HL-60 (cell line): ENCODE measurements around the gene SSH2.

Source experiments
- DNase-seq, 2 experiments: peaks; one replicate each; pipeline ENCODE4 v3.0.0-alpha.2; 2010 to 2020; ENCODE audit warnings: low read depth in 1 of 2, low spot score in 1 of 2
- H3K27ac ChIP-seq: fragments of 250-450 bp; sonication (Bioruptor Pico); replicated peaks from 2 replicates; pipeline ENCODE4 v1.5.1; 2020; ENCODE audit warnings: mild to moderate bottlenecking, moderate library complexity
- H3K27me3 ChIP-seq: fragments of 250-450 bp; sonication (Bioruptor Pico); 2 replicates; pipeline ENCODE4 v1.5.1; 2021; ENCODE audit warnings: mild to moderate bottlenecking, moderate library complexity; ENCODE audit not compliant: insufficient read depth, poor library complexity, severe bottlenecking
- H3K4me3 ChIP-seq: replicated peaks from 2 replicates; pipeline ENCODE4 v1.5.1; 2011; ENCODE audit warnings: mild to moderate bottlenecking, control low read depth, low read length; ENCODE audit not compliant: insufficient read depth
- GABPA ChIP-seq: IDR thresholded peaks from 2 replicates; pipeline ENCODE4 v1.6.1; 2012; ENCODE audit warnings: low read depth
- POLR2AphosphoS5 ChIP-seq: IDR thresholded peaks from 2 replicates; pipeline ENCODE4 v1.6.1; 2012; ENCODE audit warnings: low read depth
- SPI1 ChIP-seq: IDR thresholded peaks from 2 replicates; pipeline ENCODE4 v1.6.1; 2012; ENCODE audit warnings: low read depth, mild to moderate bottlenecking, borderline replicate concordance
- TF ChIP-seq, protein P1 (sequence below): IDR thresholded peaks from 2 replicates; pipeline ENCODE4 v1.6.1; 2012; ENCODE audit warnings: low read depth; ENCODE audit not compliant: insufficient replicate concordance
- TF ChIP-seq, protein P2 (sequence below): IDR thresholded peaks from one replicate; pipeline ENCODE4 v1.5.1; 2011; ENCODE audit warnings: low read length, control low read depth, inconsistent platforms; ENCODE audit not compliant: insufficient read depth

The SSH2 gene

DNA sequence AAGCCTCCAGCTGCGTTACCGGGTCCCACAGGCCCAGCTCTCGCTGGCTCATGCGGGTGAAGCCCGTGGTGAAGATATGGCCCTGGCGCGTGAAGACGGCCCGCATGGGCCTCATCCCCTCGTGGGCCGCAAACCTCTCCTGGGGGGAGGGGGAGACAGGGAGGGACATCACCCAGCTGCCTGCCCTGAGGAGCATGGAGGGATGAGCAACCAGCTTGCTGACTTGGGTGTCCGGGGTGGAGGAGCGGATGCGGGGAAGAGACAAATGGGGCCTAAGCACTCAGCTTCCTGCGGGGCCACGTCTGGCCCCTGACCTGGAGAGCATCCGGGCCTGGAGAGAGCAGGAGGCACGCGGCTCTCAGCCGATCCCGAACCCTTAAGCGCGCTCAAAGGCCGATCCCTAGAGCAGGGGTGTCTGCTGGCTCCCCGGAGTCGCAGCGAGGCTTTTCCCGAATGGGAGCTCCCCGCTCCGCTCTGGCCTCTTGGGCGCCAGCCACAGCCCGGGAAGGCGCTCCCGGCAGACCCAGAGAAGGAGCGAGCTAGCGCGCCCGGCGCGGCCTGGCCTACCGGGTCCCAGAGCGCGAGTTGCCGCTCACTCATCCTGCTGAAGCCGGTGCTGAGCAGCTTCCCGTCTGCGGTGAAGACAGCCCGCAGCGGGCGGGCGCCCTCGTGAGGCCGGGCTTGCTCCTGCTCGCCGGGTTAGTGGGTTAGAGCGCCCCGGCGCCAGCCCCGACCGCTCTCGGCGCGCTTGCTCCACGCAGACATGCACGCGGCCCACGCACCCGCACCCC, 312.4 kb downstream of the SSH2 start:
- DNase-seq = peak; percentile 79 to 92
- TF ChIP-seq, protein P1, sequence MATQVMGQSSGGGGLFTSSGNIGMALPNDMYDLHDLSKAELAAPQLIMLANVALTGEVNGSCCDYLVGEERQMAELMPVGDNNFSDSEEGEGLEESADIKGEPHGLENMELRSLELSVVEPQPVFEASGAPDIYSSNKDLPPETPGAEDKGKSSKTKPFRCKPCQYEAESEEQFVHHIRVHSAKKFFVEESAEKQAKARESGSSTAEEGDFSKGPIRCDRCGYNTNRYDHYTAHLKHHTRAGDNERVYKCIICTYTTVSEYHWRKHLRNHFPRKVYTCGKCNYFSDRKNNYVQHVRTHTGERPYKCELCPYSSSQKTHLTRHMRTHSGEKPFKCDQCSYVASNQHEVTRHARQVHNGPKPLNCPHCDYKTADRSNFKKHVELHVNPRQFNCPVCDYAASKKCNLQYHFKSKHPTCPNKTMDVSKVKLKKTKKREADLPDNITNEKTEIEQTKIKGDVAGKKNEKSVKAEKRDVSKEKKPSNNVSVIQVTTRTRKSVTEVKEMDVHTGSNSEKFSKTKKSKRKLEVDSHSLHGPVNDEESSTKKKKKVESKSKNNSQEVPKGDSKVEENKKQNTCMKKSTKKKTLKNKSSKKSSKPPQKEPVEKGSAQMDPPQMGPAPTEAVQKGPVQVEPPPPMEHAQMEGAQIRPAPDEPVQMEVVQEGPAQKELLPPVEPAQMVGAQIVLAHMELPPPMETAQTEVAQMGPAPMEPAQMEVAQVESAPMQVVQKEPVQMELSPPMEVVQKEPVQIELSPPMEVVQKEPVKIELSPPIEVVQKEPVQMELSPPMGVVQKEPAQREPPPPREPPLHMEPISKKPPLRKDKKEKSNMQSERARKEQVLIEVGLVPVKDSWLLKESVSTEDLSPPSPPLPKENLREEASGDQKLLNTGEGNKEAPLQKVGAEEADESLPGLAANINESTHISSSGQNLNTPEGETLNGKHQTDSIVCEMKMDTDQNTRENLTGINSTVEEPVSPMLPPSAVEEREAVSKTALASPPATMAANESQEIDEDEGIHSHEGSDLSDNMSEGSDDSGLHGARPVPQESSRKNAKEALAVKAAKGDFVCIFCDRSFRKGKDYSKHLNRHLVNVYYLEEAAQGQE = no peak
- TF ChIP-seq POLR2AphosphoS5 (peak; percentile 57), SPI1 (peak; percentile 38; the same call in 1 of the 2 replicates)
- TF ChIP-seq, protein P2, sequence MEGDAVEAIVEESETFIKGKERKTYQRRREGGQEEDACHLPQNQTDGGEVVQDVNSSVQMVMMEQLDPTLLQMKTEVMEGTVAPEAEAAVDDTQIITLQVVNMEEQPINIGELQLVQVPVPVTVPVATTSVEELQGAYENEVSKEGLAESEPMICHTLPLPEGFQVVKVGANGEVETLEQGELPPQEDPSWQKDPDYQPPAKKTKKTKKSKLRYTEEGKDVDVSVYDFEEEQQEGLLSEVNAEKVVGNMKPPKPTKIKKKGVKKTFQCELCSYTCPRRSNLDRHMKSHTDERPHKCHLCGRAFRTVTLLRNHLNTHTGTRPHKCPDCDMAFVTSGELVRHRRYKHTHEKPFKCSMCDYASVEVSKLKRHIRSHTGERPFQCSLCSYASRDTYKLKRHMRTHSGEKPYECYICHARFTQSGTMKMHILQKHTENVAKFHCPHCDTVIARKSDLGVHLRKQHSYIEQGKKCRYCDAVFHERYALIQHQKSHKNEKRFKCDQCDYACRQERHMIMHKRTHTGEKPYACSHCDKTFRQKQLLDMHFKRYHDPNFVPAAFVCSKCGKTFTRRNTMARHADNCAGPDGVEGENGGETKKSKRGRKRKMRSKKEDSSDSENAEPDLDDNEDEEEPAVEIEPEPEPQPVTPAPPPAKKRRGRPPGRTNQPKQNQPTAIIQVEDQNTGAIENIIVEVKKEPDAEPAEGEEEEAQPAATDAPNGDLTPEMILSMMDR = peak; percentile 85
- peaks cover 11% of the 10 kb centered on the region for H3K27me3 ChIP-seq
- peak overlapping the region; percentile 18 for H3K4me3 ChIP-seq
- peak overlapping the region; percentile 61 for H3K27ac ChIP-seq

DNA sequence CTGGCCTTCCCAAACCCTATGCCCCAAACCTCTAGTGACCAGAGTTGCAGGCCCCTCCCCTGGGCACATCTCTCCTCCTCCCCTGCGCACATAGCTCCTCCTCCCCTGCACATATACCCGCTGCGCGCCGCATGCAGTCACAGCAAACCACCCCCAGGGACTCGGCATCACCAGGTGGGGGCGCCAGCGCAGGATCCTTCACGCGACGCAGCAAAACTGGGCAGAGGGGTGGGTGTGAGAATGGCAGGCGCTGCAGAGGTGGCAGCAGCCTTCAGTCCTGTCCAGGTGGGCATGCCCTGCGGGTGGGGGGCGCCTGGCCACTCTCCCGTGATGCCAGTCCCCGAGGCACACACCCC, 312.9 kb downstream of the SSH2 start:
- TF ChIP-seq POLR2AphosphoS5 (peak; percentile 37; the same call in 1 of the 2 replicates), GABPA (no peak), SPI1 (no peak)
- TF ChIP-seq, protein P1 = no peak
- TF ChIP-seq, protein P2 = peak; percentile 65
- peak; percentile 73 to 93 for DNase-seq
- peaks cover 11% of the 10 kb centered on the region for H3K27me3 ChIP-seq
- H3K4me3 ChIP-seq = no peak overlapping the region
- H3K27ac ChIP-seq = peak overlapping the region; percentile 61; the same call in 1 of the 2 replicates

DNA sequence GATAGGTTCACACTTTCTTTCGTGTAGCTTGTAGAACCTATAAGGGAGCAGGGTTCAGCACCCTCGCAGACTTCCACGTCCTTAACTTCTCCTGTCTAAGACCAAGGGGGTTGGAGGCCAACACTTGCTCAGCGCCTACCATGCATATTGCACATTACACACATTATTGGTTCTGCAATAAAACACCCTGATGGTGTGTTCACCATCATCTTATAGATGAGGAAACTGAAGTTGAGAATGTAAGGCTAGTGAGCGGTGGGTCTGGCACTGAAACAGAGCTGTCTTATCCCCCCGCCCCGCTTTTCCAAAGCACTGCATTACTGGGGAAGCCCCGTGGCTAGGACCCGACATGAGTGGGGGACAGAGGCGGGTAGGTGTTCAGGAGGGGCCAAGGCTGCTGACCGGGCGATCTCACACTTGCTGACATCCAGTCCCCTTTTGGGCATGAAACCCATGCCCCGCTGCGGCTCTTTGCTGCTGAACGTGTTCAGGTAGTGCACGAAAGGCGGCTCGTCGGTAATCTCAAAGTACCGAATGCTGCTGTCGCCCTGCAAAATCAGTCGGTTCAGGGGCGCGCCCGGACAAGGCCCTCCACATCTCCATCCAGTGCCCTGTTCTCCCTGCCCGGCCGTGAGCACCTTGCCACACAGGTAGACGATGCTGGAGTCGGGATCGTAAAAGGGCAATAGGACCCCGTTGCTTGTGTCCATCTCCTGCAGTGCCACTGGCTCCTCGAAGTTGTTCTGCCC, 313.6 kb downstream of the SSH2 start:
- peak overlapping the region; percentile 34 for H3K4me3 ChIP-seq
- H3K27ac ChIP-seq = no peak overlapping the region
- H3K27me3 ChIP-seq = peaks cover 8% of the 10 kb centered on the region
- no peak for DNase-seq
- TF ChIP-seq SPI1 (no peak), POLR2AphosphoS5 (no peak), GABPA (no peak)
- TF ChIP-seq, protein P1 = no peak
- TF ChIP-seq, protein P2 = no peak
